KMS-11 (cell line): Measurements from ENCODE around the gene TRIM24.

Source experiments
- H2AFZ ChIP-seq: fragments of 200-600 bp; sonication (generic); 2 replicates; pipeline ENCODE4 v1.6.1; 2016; ENCODE audit warnings: antibody characterized with exemption, mixed run types, low read depth
- H3K27ac ChIP-seq: fragments of 200-600 bp; sonication (generic); 2 replicates; pipeline ENCODE4 v1.6.1; 2016; ENCODE audit warnings: mild to moderate bottlenecking, mixed run types
- H3K27me3 ChIP-seq: fragments of 200-600 bp; sonication (generic); 2 replicates; pipeline ENCODE4 v1.6.1; 2017; ENCODE audit warnings: mild to moderate bottlenecking, low read depth, mixed run types, moderate library complexity; ENCODE audit not compliant: insufficient read depth
- H3K36me3 ChIP-seq: fragments of 200-600 bp; sonication (generic); 2 replicates; pipeline ENCODE4 v1.6.1; 2017; ENCODE audit warnings: mild to moderate bottlenecking, mixed run types; ENCODE audit not compliant: insufficient read depth
- H3K4me1 ChIP-seq: fragments of 200-600 bp; sonication (generic); 2 replicates; pipeline ENCODE4 v1.6.1; 2016; ENCODE audit warnings: mild to moderate bottlenecking, low read depth, mixed run types; ENCODE audit not compliant: poor library complexity, severe bottlenecking
- H3K4me2 ChIP-seq: fragments of 200-600 bp; sonication (generic); 2 replicates; pipeline ENCODE4 v1.7.0; 2016; ENCODE audit warnings: mild to moderate bottlenecking, mixed run types
- H3K4me3 ChIP-seq: fragments of 200-600 bp; sonication (generic); IDR thresholded peaks from 2 replicates; pipeline ENCODE4 v1.6.1; 2017; ENCODE audit warnings: low read depth, low read length, mixed read lengths; ENCODE audit not compliant: insufficient read depth
- H3K79me2 ChIP-seq: fragments of 200-600 bp; sonication (generic); 2 replicates; pipeline ENCODE4 v1.6.1; 2016; ENCODE audit warnings: low read depth, mixed run types; ENCODE audit not compliant: insufficient read depth
- H3K9ac ChIP-seq: fragments of 200-600 bp; sonication (generic); 2 replicates; pipeline ENCODE4 v1.6.1; 2016; ENCODE audit warnings: mild to moderate bottlenecking, mixed run types
- H4K20me1 ChIP-seq: fragments of 200-600 bp; sonication (generic); 2 replicates; pipeline ENCODE4 v1.6.1; 2016; ENCODE audit warnings: mild to moderate bottlenecking, mixed run types; ENCODE audit not compliant: insufficient read depth
- TF ChIP-seq, protein P1 (sequence below): fragments of 200-600 bp; sonication (generic); conservative IDR thresholded peaks from 2 replicates; pipeline ENCODE4 v1.6.1; 2017; ENCODE audit warnings: low read depth, mild to moderate bottlenecking, antibody characterized with exemption, low read length, moderate library complexity, mixed read lengths

Gene TRIM24

DNA sequence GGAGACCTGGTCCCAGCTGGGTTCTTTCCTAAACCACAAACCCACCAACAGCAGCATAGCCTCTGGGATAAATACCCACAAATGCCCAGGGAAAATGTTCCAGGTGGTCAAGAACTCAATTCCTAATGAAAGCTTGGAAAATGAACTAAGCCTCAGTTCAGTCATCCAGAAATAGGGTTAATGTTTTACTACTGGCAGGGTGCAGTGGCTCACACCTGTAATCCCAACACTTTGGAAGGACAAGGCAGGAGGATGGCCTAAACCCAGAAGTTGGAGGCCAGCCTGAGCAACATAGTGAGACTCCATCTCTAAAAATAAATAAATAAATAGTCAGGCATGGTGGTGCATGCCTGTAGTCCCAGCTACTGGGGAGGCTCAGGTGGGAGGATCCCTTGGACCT is 158.9 kb downstream of the TRIM24 start:
- no peaks in the 10 kb centered on the region for H4K20me1 ChIP-seq
- H2AFZ ChIP-seq, result no peak overlapping the region
- no peak overlapping the region for H3K4me2 ChIP-seq
- H3K79me2 ChIP-seq, result no peaks in the 10 kb centered on the region
- no peaks in the 10 kb centered on the region for H3K36me3 ChIP-seq
- TF ChIP-seq, protein P1, sequence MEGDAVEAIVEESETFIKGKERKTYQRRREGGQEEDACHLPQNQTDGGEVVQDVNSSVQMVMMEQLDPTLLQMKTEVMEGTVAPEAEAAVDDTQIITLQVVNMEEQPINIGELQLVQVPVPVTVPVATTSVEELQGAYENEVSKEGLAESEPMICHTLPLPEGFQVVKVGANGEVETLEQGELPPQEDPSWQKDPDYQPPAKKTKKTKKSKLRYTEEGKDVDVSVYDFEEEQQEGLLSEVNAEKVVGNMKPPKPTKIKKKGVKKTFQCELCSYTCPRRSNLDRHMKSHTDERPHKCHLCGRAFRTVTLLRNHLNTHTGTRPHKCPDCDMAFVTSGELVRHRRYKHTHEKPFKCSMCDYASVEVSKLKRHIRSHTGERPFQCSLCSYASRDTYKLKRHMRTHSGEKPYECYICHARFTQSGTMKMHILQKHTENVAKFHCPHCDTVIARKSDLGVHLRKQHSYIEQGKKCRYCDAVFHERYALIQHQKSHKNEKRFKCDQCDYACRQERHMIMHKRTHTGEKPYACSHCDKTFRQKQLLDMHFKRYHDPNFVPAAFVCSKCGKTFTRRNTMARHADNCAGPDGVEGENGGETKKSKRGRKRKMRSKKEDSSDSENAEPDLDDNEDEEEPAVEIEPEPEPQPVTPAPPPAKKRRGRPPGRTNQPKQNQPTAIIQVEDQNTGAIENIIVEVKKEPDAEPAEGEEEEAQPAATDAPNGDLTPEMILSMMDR, result no peak
- H3K27me3 ChIP-seq, result no peaks in the 10 kb centered on the region
- H3K4me1 ChIP-seq, result no peaks in the 10 kb centered on the region
- no peak overlapping the region for H3K4me3 ChIP-seq
- H3K27ac ChIP-seq, result no peak overlapping the region
- no peak overlapping the region for H3K9ac ChIP-seq

DNA sequence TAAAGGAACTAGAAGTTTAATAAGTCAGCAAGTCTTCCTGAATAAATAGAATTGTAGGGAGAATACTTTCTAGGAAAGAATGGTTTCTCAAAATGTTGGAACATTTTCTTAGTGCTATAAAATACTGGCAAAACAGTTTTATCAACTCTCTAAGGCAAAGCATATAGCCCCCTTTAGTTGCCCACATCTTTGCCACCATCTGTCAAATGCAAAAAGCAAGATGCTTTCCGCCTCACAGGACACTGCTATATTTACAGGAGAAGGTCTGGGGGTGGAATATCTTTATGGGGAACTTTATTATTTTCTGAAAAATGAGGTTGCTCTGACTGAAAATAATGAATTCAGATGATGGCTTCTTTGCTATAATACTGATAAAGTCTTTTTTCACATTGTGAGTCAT is 162.8 kb downstream of the TRIM24 start:
- H3K27ac ChIP-seq, result no peak overlapping the region
- no peak overlapping the region for H2AFZ ChIP-seq
- H3K4me2 ChIP-seq, result no peak overlapping the region
- no peaks in the 10 kb centered on the region for H3K4me1 ChIP-seq
- H3K36me3 ChIP-seq, result no peaks in the 10 kb centered on the region
- no peak overlapping the region for H3K9ac ChIP-seq
- H3K27me3 ChIP-seq, result no peaks in the 10 kb centered on the region
- TF ChIP-seq, protein P1, result no peak
- no peaks in the 10 kb centered on the region for H4K20me1 ChIP-seq
- H3K4me3 ChIP-seq, result no peak overlapping the region
- no peaks in the 10 kb centered on the region for H3K79me2 ChIP-seq

DNA sequence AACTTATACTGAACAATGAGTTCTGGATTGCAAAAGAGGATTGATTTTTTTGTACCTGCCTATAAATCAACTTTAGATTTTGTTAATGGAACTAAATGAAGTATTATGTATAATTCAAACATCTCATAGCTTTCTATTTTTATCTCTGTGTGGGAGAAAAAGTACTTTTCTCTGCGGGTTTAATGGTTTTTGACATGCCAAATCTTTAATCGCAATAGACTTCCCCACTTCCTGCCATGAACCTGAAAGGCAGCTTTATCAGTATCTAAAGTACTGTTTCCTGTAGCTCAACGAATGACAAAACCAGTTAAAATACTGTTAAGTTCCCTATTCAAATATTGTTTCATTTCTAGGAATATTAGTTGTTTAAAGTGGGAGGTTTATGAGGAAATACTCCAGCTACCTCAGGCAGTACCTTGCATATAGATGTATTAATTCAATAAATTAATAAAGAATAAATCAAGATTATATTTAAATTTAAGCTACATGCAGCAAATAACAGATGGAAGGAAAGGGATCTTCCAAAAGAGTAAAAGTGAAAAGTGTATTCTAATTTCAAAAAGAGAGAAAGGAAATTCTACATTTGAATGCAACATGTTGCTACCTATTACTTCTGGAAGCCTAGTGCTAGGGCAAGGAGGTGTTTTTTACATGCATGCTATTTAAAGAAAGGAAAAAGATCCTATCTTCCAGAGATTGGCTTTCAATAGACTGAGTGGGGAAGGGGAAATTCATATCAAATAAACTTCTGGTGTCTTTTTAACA is 165.2 kb downstream of the TRIM24 start:
- Histone ChIP-seq H4K20me1 (no peaks in the 10 kb centered on the region), H3K79me2 (no peaks in the 10 kb centered on the region), H3K4me2 (no peak overlapping the region), H3K27me3 (no peaks in the 10 kb centered on the region), H3K9ac (no peak overlapping the region), H3K4me3 (no peak overlapping the region), H3K4me1 (no peaks in the 10 kb centered on the region), H2AFZ (no peak overlapping the region), H3K36me3 (no peaks in the 10 kb centered on the region), H3K27ac (no peak overlapping the region)
- TF ChIP-seq, protein P1, result no peak

DNA sequence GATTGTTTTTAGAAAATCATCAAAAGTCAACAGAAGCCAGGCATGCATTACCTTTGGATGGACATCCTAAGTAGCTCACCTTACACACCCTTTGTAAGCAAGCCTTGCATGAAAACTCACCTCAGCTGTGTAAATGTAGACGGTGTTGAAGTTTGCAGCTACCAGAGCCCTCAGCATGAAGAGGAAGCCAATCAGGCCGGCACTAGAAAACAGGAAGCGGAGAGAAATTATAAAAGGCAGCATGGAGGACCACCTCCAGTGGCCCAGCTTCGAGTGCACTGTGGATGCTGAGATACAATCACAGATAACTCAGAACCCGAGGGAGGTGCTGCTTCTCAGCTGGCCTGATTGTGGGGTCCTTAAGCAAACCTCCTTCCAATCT is 165.8 kb downstream of the TRIM24 start:
- Histone ChIP-seq H3K27me3 (no peaks in the 10 kb centered on the region), H3K9ac (no peak overlapping the region), H4K20me1 (no peaks in the 10 kb centered on the region), H3K36me3 (no peaks in the 10 kb centered on the region), H3K4me3 (no peak overlapping the region), H3K79me2 (no peaks in the 10 kb centered on the region), H3K4me1 (no peaks in the 10 kb centered on the region), H3K4me2 (no peak overlapping the region), H2AFZ (no peak overlapping the region), H3K27ac (no peak overlapping the region)
- TF ChIP-seq, protein P1, result no peak
